GM18868 (cell line): Measurements from ENCODE around the gene FMR1NB.
A peak's percentile ranks its signal among the peaks of the same experiment; 100 is the strongest.

Experiments used
- ATAC-seq: cut with Tn5 transposase; IDR thresholded peaks from one replicate; pipeline ENCODE4 v1.9.1; 2021; ENCODE audit warnings: mild to moderate bottlenecking, moderate library complexity; ENCODE audit not compliant: unreplicated experiment

Gene FMR1NB

DNA sequence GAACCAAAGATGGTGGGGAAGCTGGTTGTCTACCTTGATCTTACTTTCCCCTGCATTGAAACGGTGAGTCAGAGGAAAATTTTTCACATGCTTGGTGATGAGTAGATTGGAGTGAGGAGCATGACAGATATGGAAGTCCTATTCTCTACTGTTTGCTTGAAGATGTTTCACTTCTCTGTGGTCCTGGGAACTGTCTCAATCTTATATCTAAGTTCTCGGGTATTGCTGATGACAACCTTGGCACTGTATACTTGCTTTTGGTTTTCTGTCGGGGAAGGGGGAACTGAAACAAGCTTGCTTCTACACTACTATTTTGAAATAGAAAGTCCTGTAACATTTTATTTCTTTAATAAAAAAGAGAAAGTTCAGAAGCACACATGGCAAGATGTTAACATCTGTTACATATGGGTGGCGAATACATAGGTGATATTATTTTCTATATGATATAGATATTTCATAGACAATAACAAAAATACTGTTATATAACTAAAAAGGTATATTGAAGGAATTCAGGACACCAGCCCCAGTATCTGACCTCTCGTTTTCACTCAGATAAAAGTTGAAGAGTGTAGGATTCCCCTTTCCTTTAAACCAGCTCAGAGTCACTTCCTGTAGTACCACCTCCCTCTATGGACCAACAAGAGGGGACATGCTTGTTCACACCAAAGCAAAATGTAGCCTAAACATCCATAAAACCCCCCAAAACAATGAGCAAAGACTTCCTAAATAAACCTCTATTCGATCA lies 88.8 kb downstream of the FMR1NB start:
- peak; percentile 98 for ATAC-seq

- ATAC-seq: no peak
Observed at GRCh38 chrX:148070504-148070877, 89.4 kb downstream of the FMR1NB start.
